Subcutaneous abdominal adipose tissue (tissue), 5 donors: ENCODE measurements around the gene SDSL.

ENCODE experiments used
- H3K27ac ChIP-seq: one replicate; pipeline ENCODE4 v1.7.0; 2013; ENCODE audit warnings: low read depth, mild to moderate bottlenecking, inconsistent platforms, low read length, moderate library complexity
- H3K27me3 ChIP-seq, 5 donors: one replicate each; pipeline ENCODE4 v1.7.0; 2013; ENCODE audit warnings: low read length in 5 of 5, inconsistent platforms in 1 of 5; ENCODE audit not compliant: control insufficient read depth in 5 of 5, insufficient read depth in 4 of 5
- H3K36me3 ChIP-seq, 5 donors: one replicate each; pipeline ENCODE4 v1.7.0; 2013; ENCODE audit warnings: low read length in 5 of 5; ENCODE audit not compliant: control insufficient read depth in 5 of 5, insufficient read depth in 5 of 5
- H3K4me1 ChIP-seq, 5 donors: one replicate each; pipeline ENCODE4 v1.7.0; 2013; ENCODE audit warnings: low read length in 5 of 5, mild to moderate bottlenecking in 3 of 5, moderate library complexity in 1 of 5; ENCODE audit not compliant: control insufficient read depth in 5 of 5, insufficient read depth in 5 of 5
- H3K4me3 ChIP-seq, 5 donors: one replicate each; pipeline ENCODE4 v1.7.0; 2013; ENCODE audit warnings: low read length in 5 of 5, low read depth in 1 of 5
- H3K9ac ChIP-seq, 5 donors: one replicate each; pipeline ENCODE4 v1.7.0; 2013; ENCODE audit warnings: low read length in 5 of 5, mild to moderate bottlenecking in 4 of 5, moderate library complexity in 3 of 5
- H3K9me3 ChIP-seq, 5 donors: one replicate each; pipeline ENCODE4 v1.7.0; 2013; ENCODE audit warnings: low read length in 5 of 5; ENCODE audit not compliant: control insufficient read depth in 5 of 5
- donor health status: healthy.
- donor health status: healthy.
- donor health status: healthy.
- donor health status: healthy.
- donor health status: healthy.

The SDSL gene

GRCh38 chr12:113422030-113422885, at the start of gene SDSL:
SDSL (plus strand) TSS chr12:113422380; CDS start chr12:113427983, 5,603 bp downstream.
- H3K27ac ChIP-seq, result peak within 1 kb of the TSS; percentile 12
- H3K9me3 ChIP-seq, result no peaks in the 10 kb centered on the region

GRCh38 chr12:113373440-113373839, 48.7 kb upstream of the SDSL start:
- Histone ChIP-seq H3K9ac (no peak overlapping the region), H3K36me3 (peaks cover 3 to 78% (median 55%) of the 10 kb centered on the region in 5 donors), H3K27me3 (no peaks in the 10 kb centered on the region), H3K4me1 (peaks cover 0 to 9% (median 0%) of the 10 kb centered on the region in 5 donors), H3K9me3 (no peaks in the 10 kb centered on the region), H3K27ac (no peak overlapping the region), H3K4me3 (no peak overlapping the region)

More at GRCh38 chr12:113422030-113422885, at the start of gene SDSL:
- peaks cover 4 to 34% (median 16%) of the 10 kb centered on the region in 5 donors for H3K4me1 ChIP-seq
- peak within 1 kb of the TSS; percentile 64 to 77 (median 70) for H3K4me3 ChIP-seq
- no peaks in the 10 kb centered on the region for H3K36me3 ChIP-seq
- H3K9ac ChIP-seq, result peak within 1 kb of the TSS; percentile 60 to 81 (median 73)
- no peaks in the 10 kb centered on the region for H3K27me3 ChIP-seq

GRCh38 chr12:113373969-113374368, 48.2 kb upstream of the SDSL start:
- peaks cover 3 to 76% (median 57%) of the 10 kb centered on the region in 5 donors for H3K36me3 ChIP-seq
- no peak overlapping the region for H3K27ac ChIP-seq

GRCh38 chr12:113374823-113375428, 47.3 kb upstream of the SDSL start:
- Histone ChIP-seq H3K4me3 (no peak overlapping the region), H3K36me3 (peaks cover 0 to 72% (median 53%) of the 10 kb centered on the region in 5 donors), H3K27ac (no peak overlapping the region), H3K4me1 (peaks cover 0 to 9% (median 0%) of the 10 kb centered on the region in 5 donors), H3K9me3 (no peaks in the 10 kb centered on the region), H3K9ac (no peak overlapping the region), H3K27me3 (no peaks in the 10 kb centered on the region)

More at GRCh38 chr12:113373969-113374368, 48.2 kb upstream of the SDSL start:
- peaks cover 0 to 9% (median 0%) of the 10 kb centered on the region in 5 donors for H3K4me1 ChIP-seq
- H3K9ac ChIP-seq, result no peak overlapping the region
- no peaks in the 10 kb centered on the region for H3K27me3 ChIP-seq
- no peaks in the 10 kb centered on the region for H3K9me3 ChIP-seq
- H3K4me3 ChIP-seq, result no peak overlapping the region

GRCh38 chr12:113378291-113378690, 43.9 kb upstream of the SDSL start:
- Histone ChIP-seq H3K4me1 (peaks cover 0 to 13% (median 0%) of the 10 kb centered on the region in 5 donors), H3K4me3 (no peak overlapping the region), H3K36me3 (peaks cover 3 to 75% (median 53%) of the 10 kb centered on the region in 5 donors), H3K9ac (no peak overlapping the region), H3K9me3 (no peaks in the 10 kb centered on the region), H3K27me3 (no peaks in the 10 kb centered on the region), H3K27ac (no peak overlapping the region)

- no peaks in the 10 kb centered on the region for H3K27me3 ChIP-seq
- no peaks in the 10 kb centered on the region for H3K9me3 ChIP-seq
- H3K36me3 ChIP-seq, result peaks cover 3 to 79% (median 49%) of the 10 kb centered on the region in 5 donors
- no peak overlapping the region for H3K9ac ChIP-seq
- H3K4me1 ChIP-seq, result peaks cover 0 to 13% (median 0%) of the 10 kb centered on the region in 5 donors
- no peak overlapping the region for H3K27ac ChIP-seq
- H3K4me3 ChIP-seq, result no peak overlapping the region
Observed at GRCh38 chr12:113381220-113381619, 41.0 kb upstream of the SDSL start.

GRCh38 chr12:113382206-113382605, 40.0 kb upstream of the SDSL start:
- H3K27me3 ChIP-seq, result no peaks in the 10 kb centered on the region

GRCh38 chr12:113384778-113385177, 37.4 kb upstream of the SDSL start:
- H3K27ac ChIP-seq, result no peak overlapping the region
- H3K9me3 ChIP-seq, result no peaks in the 10 kb centered on the region
- H3K27me3 ChIP-seq, result no peaks in the 10 kb centered on the region
- peak overlapping the region in 1 of 5 donors; percentile 12 for H3K9ac ChIP-seq
- peaks cover 0 to 5% (median 0%) of the 10 kb centered on the region in 5 donors for H3K4me1 ChIP-seq
- no peak overlapping the region for H3K4me3 ChIP-seq
- peaks cover 3 to 92% (median 68%) of the 10 kb centered on the region in 5 donors for H3K36me3 ChIP-seq

More at GRCh38 chr12:113382206-113382605, 40.0 kb upstream of the SDSL start:
- Histone ChIP-seq H3K4me1 (peaks cover 0 to 5% (median 0%) of the 10 kb centered on the region in 5 donors), H3K9me3 (no peaks in the 10 kb centered on the region), H3K9ac (no peak overlapping the region), H3K27ac (no peak overlapping the region), H3K4me3 (no peak overlapping the region), H3K36me3 (peaks cover 3 to 79% (median 49%) of the 10 kb centered on the region in 5 donors)

GRCh38 chr12:113385282-113385882, 36.8 kb upstream of the SDSL start:
- Histone ChIP-seq H3K27ac (no peak overlapping the region), H3K4me1 (peaks cover 0 to 5% (median 0%) of the 10 kb centered on the region in 5 donors), H3K4me3 (no peak overlapping the region), H3K9ac (no peak overlapping the region), H3K36me3 (peaks cover 5 to 95% (median 71%) of the 10 kb centered on the region in 5 donors), H3K27me3 (no peaks in the 10 kb centered on the region), H3K9me3 (no peaks in the 10 kb centered on the region)
